GM12891 (cell line): ENCODE data around the gene BRCA1.

Experiments used
- POLR2A ChIP-seq: IDR thresholded peaks from 2 replicates; pipeline ENCODE4 v1.6.1; 2011; ENCODE audit warnings: low read depth, low read length, control low read depth
- TAF1 ChIP-seq: IDR thresholded peaks from 2 replicates; pipeline ENCODE4 v1.6.1; 2011; ENCODE audit warnings: low read depth, low read length, control low read depth

GRCh38 chr17:43043307-43043706 is 81.9 kb downstream of the BRCA1 start:
- TF ChIP-seq POLR2A (no peak), TAF1 (no peak)
